ENCODE measurements around the gene PRL. TPM values are rescaled to one million over a fixed set of nuclear protein-coding genes. Genes with fewer than 3 reads are reported as not detected.

Gene PRL
- total RNA-seq, 1 experiment from 2014 or later, result not detected

GRCh38 chr6:22253955-22254655 lies 42.7 kb downstream of the PRL start:
- BruUV-seq (replicated peaks), result no TSS peak
- Mint-ChIP-seq H3K9me3 (ENCODE audit: unreplicated experiment) (no peaks in the 10 kb centered on the region), H3K27ac (ENCODE audit: low read depth, unreplicated experiment) (peak overlapping the region; percentile 40), H3K4me1 (ENCODE audit: insufficient read depth, unreplicated experiment) (peaks cover 20% of the 10 kb centered on the region), H3K36me3 (ENCODE audit: insufficient read depth, unreplicated experiment) (no peaks in the 10 kb centered on the region), H3K27me3 (ENCODE audit: insufficient read depth, unreplicated experiment) (no peaks in the 10 kb centered on the region), H3K4me3 (ENCODE audit: unreplicated experiment) (no peak overlapping the region)
- no peak for DNase-seq (ENCODE audit: unreplicated experiment)
- intact Hi-C loops (cut with micrococcal nuclease), result loop anchor here (10.0 kb wide), 1 partner anchor 1191 kb away; no protein-coding TSS in a partner anchor
- CTCF ChIA-PET, result interaction anchor here (0.6 kb wide), 1 partner anchor 484 kb away, joined by 3 read pairs; no protein-coding TSS in a partner anchor
- POLR2A ChIA-PET, result no interaction called here
- TF ChIP-seq CTCF (IDR thresholded peaks at IDR 0.05; ENCODE audit: unreplicated experiment), result no peak

GRCh38 chr6:22251348-22251747 lies 45.5 kb downstream of the PRL start:
- BruUV-seq (replicated peaks), result no TSS peak
- Mint-ChIP-seq H3K9me3 (ENCODE audit: unreplicated experiment) (no peaks in the 10 kb centered on the region), H3K27ac (ENCODE audit: low read depth, unreplicated experiment) (peak overlapping the region; percentile 85), H3K4me1 (ENCODE audit: insufficient read depth, unreplicated experiment) (peaks cover 33% of the 10 kb centered on the region), H3K36me3 (ENCODE audit: insufficient read depth, unreplicated experiment) (no peaks in the 10 kb centered on the region), H3K27me3 (ENCODE audit: insufficient read depth, unreplicated experiment) (no peaks in the 10 kb centered on the region), H3K4me3 (ENCODE audit: unreplicated experiment) (no peak overlapping the region)
- ChIA-PET CTCF (interaction anchor here (0.5 kb wide), 2 partner anchors 199 to 1542 kb away, joined by 3 read pairs; no protein-coding TSS in a partner anchor), POLR2A (interaction anchor here (1.2 kb wide), 1 partner anchor 192 kb away, joined by 3 read pairs; no protein-coding TSS in a partner anchor)
- intact Hi-C loops (cut with micrococcal nuclease), result loop anchor here (10.0 kb wide), 1 partner anchor 1193 kb away; no protein-coding TSS in a partner anchor
- TF ChIP-seq CTCF (IDR thresholded peaks at IDR 0.05; ENCODE audit: unreplicated experiment), result no peak
- DNase-seq (ENCODE audit: unreplicated experiment), result peak; percentile 52

- peak overlapping the region; percentile 85 for H3K27ac Mint-ChIP-seq (ENCODE audit: low read depth, unreplicated experiment)
- H3K9me3 Mint-ChIP-seq (ENCODE audit: unreplicated experiment), result no peaks in the 10 kb centered on the region
- ChIA-PET POLR2A (interaction anchor here (0.5 to 0.6 kb wide), 2 partner anchors 15 to 1611 kb away, joined by 3 to 4 read pairs; no protein-coding TSS in a partner anchor), CTCF (interaction anchor here (0.6 kb wide), 3 partner anchors 138 to 509 kb away, joined by 3 to 7 read pairs (median 3); no protein-coding TSS in a partner anchor)
- intact Hi-C loops (cut with micrococcal nuclease), result loop anchor here (10.0 kb wide), 1 partner anchor 1194 kb away; no protein-coding TSS in a partner anchor
- peaks cover 33% of the 10 kb centered on the region for H3K4me1 Mint-ChIP-seq (ENCODE audit: insufficient read depth, unreplicated experiment)
- no peak overlapping the region for H3K4me3 Mint-ChIP-seq (ENCODE audit: unreplicated experiment)
- TF ChIP-seq CTCF (IDR thresholded peaks at IDR 0.05; ENCODE audit: unreplicated experiment), result no peak
- DNase-seq (ENCODE audit: unreplicated experiment), result no peak
- no peaks in the 10 kb centered on the region for H3K36me3 Mint-ChIP-seq (ENCODE audit: insufficient read depth, unreplicated experiment)
- no peaks in the 10 kb centered on the region for H3K27me3 Mint-ChIP-seq (ENCODE audit: insufficient read depth, unreplicated experiment)
- no TSS peak for BruUV-seq (replicated peaks)
These were observed 46.4 kb downstream of the PRL start for GRCh38 chr6:22250486-22250885.

- ChIA-PET CTCF (no interaction called here), POLR2A (interaction anchor here (0.5 to 1.5 kb wide), 5 partner anchors 11 to 1610 kb away, joined by 3 to 4 read pairs (median 3); partner anchors contain the start of gene SOX4)
- no peaks in the 10 kb centered on the region for H3K9me3 Mint-ChIP-seq (ENCODE audit: unreplicated experiment)
- H3K36me3 Mint-ChIP-seq (ENCODE audit: insufficient read depth, unreplicated experiment), result no peaks in the 10 kb centered on the region
- intact Hi-C loops (cut with micrococcal nuclease), result loop anchor here (10.0 kb wide), 1 partner anchor 1195 kb away; no protein-coding TSS in a partner anchor
- no peaks in the 10 kb centered on the region for H3K27me3 Mint-ChIP-seq (ENCODE audit: insufficient read depth, unreplicated experiment)
- no peak for DNase-seq (ENCODE audit: unreplicated experiment)
- no peak overlapping the region for H3K4me3 Mint-ChIP-seq (ENCODE audit: unreplicated experiment)
- BruUV-seq (replicated peaks), result no TSS peak
- no peak for TF ChIP-seq CTCF (IDR thresholded peaks at IDR 0.05; ENCODE audit: unreplicated experiment)
- peaks cover 33% of the 10 kb centered on the region for H3K4me1 Mint-ChIP-seq (ENCODE audit: insufficient read depth, unreplicated experiment)
- H3K27ac Mint-ChIP-seq (ENCODE audit: low read depth, unreplicated experiment), result no peak overlapping the region
These were observed 47.0 kb downstream of the PRL start for GRCh38 chr6:22249711-22250350.
